H1 (cell line): ENCODE results near the gene SNX7.

Source experiments
- CTBP2 ChIP-seq: IDR thresholded peaks from 2 replicates; pipeline ENCODE4 v1.7.0; 2011; ENCODE audit warnings: borderline replicate concordance, mild to moderate bottlenecking, moderate library complexity, mixed read lengths, low read length; ENCODE audit not compliant: insufficient read depth, insufficient read length
- EP300 ChIP-seq, 2 experiments: IDR thresholded peaks; 1 replicate in 1 of 2; 2 replicates in 1 of 2; pipeline ENCODE4 v1.6.1; 2011 to 2012; ENCODE audit warnings: low read depth in 2 of 2, low read length in 2 of 2, mild to moderate bottlenecking in 2 of 2, borderline replicate concordance in 1 of 2, inconsistent platforms in 1 of 2, moderate library complexity in 1 of 2
- KDM1A ChIP-seq: fragments of 200-600, 300-600 bp; sonication (generic); IDR thresholded peaks from 2 replicates; pipeline ENCODE4 v1.7.1; 2016; ENCODE audit warnings: mild to moderate bottlenecking, low read length, borderline replicate concordance
- NRF1 ChIP-seq: IDR thresholded peaks from 2 replicates; pipeline ENCODE4 v1.6.1; 2011; ENCODE audit warnings: mild to moderate bottlenecking, low read depth, low read length, improper control_type of control experiment
- PHF8 ChIP-seq: fragments of 200-600 bp; sonication (generic); conservative IDR thresholded peaks from 2 replicates; pipeline ENCODE4 v1.7.1; 2012; ENCODE audit warnings: low read depth, mild to moderate bottlenecking, inconsistent platforms, low read length, moderate library complexity
- POLR2A ChIP-seq, 2 experiments: IDR thresholded peaks; 1 replicate in 1 of 2; 2 replicates in 1 of 2; pipeline ENCODE4 v1.6.1; 2011; ENCODE audit warnings: low read depth in 2 of 2, low read length in 2 of 2, mild to moderate bottlenecking in 2 of 2; ENCODE audit errors: control extremely low read depth in 1 of 2
- RAD21 ChIP-seq, 2 experiments: IDR thresholded peaks in 1 of 2; conservative IDR thresholded peaks in 1 of 2; 2 replicates each; pipeline ENCODE4 v1.6.1; 2011; ENCODE audit warnings: low read depth in 2 of 2, low read length in 2 of 2, improper control_type of control experiment in 1 of 2, inconsistent platforms in 1 of 2, mild to moderate bottlenecking in 1 of 2, moderate library complexity in 1 of 2
- RBBP5 ChIP-seq: IDR thresholded peaks from 2 replicates; pipeline ENCODE4 v1.7.1; 2012; ENCODE audit warnings: low read depth, mild to moderate bottlenecking, inconsistent platforms, low read length, moderate library complexity, borderline replicate concordance
- SIN3A ChIP-seq, 2 experiments: IDR thresholded peaks in 1 of 2; conservative IDR thresholded peaks in 1 of 2; 2 replicates each; pipeline ENCODE4 v1.6.1; 2011 to 2012; ENCODE audit warnings: low read length in 2 of 2, improper control_type of control experiment in 1 of 2, low read depth in 1 of 2, mild to moderate bottlenecking in 1 of 2
- SRF ChIP-seq: IDR thresholded peaks from 2 replicates; pipeline ENCODE4 v1.6.1; 2011; ENCODE audit warnings: mild to moderate bottlenecking, low read depth, low read length, moderate library complexity
- YY1 ChIP-seq: IDR thresholded peaks from 2 replicates; pipeline ENCODE4 v1.6.1; 2011; ENCODE audit warnings: low read depth, mild to moderate bottlenecking, low read length
- TF ChIP-seq, protein P1 (sequence below): fragments of 300-600 bp; sonication (generic); IDR thresholded peaks from 2 replicates; pipeline ENCODE4 v1.7.1; 2012; ENCODE audit warnings: low read length, moderate library complexity, mild to moderate bottlenecking, inconsistent platforms; ENCODE audit not compliant: insufficient replicate concordance
- TF ChIP-seq, protein P2 (sequence below), 3 experiments: IDR thresholded peaks; 1 replicate in 2 of 3; 2 replicates in 1 of 3; pipeline versions ENCODE4 v1.5.1 to v1.6.1; 2011; ENCODE audit warnings: low read length in 3 of 3, mild to moderate bottlenecking in 3 of 3, inconsistent platforms in 2 of 3, low read depth in 1 of 3, moderate library complexity in 1 of 3; ENCODE audit not compliant: insufficient read depth in 1 of 3; ENCODE audit errors: control extremely low read depth in 1 of 3

DNA sequence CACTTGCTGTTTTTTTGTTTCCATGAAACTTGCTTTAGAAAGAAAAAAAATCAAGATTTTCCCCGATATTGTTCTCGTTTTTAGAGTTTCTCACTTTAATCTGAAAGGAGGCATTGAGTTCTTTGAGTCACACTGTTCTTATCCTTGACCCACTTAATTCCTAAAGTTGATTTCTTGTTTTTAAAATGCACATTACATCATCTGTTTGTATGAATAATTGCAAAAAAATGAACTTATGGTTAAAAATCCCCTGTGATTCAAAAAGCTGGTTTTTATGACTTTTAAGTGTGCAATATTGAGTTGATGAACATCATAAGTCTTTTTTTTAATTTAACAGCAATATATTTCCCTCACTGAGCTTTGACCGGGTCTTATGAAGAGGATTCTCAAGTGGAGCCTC lies 131.6 kb downstream of the SNX7 start:
- TF ChIP-seq YY1 (no peak), SIN3A (conservative IDR thresholded peaks at IDR 0.05 in 1 of 2, IDR thresholded peaks at IDR 0.05 in 1 of 2; ENCODE audit: low read depth in 1 of 2, low read length in 2 of 2) (no peak), SRF (no peak), NRF1 (no peak), KDM1A (no peak), EP300 (IDR thresholded peaks at IDR 0.05; ENCODE audit: borderline replicate concordance in 1 of 2, low read depth in 2 of 2, low read length in 2 of 2) (no peak), RAD21 (IDR thresholded peaks at IDR 0.05 in 1 of 2, conservative IDR thresholded peaks at IDR 0.05 in 1 of 2; ENCODE audit: low read depth in 2 of 2, low read length in 2 of 2) (no peak), POLR2A (IDR thresholded peaks at IDR 0.05; ENCODE audit: control extremely low read depth in 1 of 2, low read depth in 2 of 2, low read length in 2 of 2) (no peak), CTBP2 (no peak), RBBP5 (no peak), PHF8 (no peak)
- TF ChIP-seq, protein P1, sequence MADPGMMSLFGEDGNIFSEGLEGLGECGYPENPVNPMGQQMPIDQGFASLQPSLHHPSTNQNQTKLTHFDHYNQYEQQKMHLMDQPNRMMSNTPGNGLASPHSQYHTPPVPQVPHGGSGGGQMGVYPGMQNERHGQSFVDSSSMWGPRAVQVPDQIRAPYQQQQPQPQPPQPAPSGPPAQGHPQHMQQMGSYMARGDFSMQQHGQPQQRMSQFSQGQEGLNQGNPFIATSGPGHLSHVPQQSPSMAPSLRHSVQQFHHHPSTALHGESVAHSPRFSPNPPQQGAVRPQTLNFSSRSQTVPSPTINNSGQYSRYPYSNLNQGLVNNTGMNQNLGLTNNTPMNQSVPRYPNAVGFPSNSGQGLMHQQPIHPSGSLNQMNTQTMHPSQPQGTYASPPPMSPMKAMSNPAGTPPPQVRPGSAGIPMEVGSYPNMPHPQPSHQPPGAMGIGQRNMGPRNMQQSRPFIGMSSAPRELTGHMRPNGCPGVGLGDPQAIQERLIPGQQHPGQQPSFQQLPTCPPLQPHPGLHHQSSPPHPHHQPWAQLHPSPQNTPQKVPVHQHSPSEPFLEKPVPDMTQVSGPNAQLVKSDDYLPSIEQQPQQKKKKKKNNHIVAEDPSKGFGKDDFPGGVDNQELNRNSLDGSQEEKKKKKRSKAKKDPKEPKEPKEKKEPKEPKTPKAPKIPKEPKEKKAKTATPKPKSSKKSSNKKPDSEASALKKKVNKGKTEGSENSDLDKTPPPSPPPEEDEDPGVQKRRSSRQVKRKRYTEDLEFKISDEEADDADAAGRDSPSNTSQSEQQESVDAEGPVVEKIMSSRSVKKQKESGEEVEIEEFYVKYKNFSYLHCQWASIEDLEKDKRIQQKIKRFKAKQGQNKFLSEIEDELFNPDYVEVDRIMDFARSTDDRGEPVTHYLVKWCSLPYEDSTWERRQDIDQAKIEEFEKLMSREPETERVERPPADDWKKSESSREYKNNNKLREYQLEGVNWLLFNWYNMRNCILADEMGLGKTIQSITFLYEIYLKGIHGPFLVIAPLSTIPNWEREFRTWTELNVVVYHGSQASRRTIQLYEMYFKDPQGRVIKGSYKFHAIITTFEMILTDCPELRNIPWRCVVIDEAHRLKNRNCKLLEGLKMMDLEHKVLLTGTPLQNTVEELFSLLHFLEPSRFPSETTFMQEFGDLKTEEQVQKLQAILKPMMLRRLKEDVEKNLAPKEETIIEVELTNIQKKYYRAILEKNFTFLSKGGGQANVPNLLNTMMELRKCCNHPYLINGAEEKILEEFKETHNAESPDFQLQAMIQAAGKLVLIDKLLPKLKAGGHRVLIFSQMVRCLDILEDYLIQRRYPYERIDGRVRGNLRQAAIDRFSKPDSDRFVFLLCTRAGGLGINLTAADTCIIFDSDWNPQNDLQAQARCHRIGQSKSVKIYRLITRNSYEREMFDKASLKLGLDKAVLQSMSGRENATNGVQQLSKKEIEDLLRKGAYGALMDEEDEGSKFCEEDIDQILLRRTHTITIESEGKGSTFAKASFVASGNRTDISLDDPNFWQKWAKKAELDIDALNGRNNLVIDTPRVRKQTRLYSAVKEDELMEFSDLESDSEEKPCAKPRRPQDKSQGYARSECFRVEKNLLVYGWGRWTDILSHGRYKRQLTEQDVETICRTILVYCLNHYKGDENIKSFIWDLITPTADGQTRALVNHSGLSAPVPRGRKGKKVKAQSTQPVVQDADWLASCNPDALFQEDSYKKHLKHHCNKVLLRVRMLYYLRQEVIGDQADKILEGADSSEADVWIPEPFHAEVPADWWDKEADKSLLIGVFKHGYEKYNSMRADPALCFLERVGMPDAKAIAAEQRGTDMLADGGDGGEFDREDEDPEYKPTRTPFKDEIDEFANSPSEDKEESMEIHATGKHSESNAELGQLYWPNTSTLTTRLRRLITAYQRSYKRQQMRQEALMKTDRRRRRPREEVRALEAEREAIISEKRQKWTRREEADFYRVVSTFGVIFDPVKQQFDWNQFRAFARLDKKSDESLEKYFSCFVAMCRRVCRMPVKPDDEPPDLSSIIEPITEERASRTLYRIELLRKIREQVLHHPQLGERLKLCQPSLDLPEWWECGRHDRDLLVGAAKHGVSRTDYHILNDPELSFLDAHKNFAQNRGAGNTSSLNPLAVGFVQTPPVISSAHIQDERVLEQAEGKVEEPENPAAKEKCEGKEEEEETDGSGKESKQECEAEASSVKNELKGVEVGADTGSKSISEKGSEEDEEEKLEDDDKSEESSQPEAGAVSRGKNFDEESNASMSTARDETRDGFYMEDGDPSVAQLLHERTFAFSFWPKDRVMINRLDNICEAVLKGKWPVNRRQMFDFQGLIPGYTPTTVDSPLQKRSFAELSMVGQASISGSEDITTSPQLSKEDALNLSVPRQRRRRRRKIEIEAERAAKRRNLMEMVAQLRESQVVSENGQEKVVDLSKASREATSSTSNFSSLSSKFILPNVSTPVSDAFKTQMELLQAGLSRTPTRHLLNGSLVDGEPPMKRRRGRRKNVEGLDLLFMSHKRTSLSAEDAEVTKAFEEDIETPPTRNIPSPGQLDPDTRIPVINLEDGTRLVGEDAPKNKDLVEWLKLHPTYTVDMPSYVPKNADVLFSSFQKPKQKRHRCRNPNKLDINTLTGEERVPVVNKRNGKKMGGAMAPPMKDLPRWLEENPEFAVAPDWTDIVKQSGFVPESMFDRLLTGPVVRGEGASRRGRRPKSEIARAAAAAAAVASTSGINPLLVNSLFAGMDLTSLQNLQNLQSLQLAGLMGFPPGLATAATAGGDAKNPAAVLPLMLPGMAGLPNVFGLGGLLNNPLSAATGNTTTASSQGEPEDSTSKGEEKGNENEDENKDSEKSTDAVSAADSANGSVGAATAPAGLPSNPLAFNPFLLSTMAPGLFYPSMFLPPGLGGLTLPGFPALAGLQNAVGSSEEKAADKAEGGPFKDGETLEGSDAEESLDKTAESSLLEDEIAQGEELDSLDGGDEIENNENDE = no peak
- TF ChIP-seq, protein P2, sequence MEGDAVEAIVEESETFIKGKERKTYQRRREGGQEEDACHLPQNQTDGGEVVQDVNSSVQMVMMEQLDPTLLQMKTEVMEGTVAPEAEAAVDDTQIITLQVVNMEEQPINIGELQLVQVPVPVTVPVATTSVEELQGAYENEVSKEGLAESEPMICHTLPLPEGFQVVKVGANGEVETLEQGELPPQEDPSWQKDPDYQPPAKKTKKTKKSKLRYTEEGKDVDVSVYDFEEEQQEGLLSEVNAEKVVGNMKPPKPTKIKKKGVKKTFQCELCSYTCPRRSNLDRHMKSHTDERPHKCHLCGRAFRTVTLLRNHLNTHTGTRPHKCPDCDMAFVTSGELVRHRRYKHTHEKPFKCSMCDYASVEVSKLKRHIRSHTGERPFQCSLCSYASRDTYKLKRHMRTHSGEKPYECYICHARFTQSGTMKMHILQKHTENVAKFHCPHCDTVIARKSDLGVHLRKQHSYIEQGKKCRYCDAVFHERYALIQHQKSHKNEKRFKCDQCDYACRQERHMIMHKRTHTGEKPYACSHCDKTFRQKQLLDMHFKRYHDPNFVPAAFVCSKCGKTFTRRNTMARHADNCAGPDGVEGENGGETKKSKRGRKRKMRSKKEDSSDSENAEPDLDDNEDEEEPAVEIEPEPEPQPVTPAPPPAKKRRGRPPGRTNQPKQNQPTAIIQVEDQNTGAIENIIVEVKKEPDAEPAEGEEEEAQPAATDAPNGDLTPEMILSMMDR (IDR thresholded peaks at IDR 0.05; ENCODE audit: control extremely low read depth in 1 of 3, insufficient read depth in 1 of 3, low read depth in 1 of 3, low read length in 3 of 3) = no peak
